GF-D8 (cell line): Measurements from ENCODE around the gene CDKN2B.
"Not testable (repeated sequence)": the region's sequence is repeated elsewhere in the genome, so short reads cannot be mapped to it uniquely, and the experiment has no call there.

Source experiments
- DNase-seq: peaks from one replicate; lab custom pipeline; 2025; lab: John Stamatoyannopoulos, UW

CDKN2B gene

GRCh38 chr9:21969011-21969940 is 39.8 kb downstream of the CDKN2B start:
- DNase-seq = no peak

- no peak for DNase-seq
These were observed 40.6 kb downstream of the CDKN2B start for GRCh38 chr9:21968331-21969010.

DNA sequence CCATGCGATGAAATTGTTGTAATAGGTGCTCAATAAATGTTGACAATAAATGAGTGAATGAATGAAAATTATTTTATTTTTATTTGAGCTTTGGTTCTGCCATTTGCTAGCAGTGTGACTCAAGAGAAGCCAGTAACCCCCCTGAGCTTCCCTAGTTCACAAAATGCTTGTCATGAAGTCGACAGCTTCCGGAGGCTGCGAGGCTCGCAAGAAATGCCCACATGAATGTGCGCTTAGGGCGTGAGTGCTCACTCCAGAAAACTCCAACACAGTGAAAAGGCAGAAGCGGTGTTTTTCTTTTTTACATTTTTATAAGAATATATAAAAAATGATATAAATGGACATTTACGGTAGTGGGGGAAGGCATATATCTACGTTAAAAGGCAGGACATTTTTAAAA is 41.4 kb downstream of the CDKN2B start:
- DNase-seq = no peak

DNA sequence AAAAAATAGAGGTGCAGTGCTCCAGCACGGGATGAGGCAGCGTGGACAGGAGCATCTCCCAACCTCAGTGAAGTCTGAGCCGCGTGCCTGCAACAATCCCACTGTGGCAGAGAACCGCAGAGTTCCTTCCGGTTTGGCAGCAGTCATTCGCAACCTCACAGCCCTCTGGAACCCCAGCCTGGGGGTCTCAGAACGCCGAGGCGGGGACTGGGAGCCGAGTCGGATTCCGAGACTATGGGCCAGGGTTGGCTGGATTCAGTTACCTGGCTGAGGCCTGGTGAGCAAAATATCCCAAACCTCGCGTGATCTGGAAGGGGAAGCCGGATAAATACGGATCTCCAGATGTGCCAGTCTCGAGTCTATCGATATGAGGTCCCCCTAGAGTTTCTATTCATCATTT is 41.9 kb downstream of the CDKN2B start:
- no peak for DNase-seq

- DNase-seq = no peak
These were observed 42.8 kb downstream of the CDKN2B start for GRCh38 chr9:21966140-21966851.

DNA sequence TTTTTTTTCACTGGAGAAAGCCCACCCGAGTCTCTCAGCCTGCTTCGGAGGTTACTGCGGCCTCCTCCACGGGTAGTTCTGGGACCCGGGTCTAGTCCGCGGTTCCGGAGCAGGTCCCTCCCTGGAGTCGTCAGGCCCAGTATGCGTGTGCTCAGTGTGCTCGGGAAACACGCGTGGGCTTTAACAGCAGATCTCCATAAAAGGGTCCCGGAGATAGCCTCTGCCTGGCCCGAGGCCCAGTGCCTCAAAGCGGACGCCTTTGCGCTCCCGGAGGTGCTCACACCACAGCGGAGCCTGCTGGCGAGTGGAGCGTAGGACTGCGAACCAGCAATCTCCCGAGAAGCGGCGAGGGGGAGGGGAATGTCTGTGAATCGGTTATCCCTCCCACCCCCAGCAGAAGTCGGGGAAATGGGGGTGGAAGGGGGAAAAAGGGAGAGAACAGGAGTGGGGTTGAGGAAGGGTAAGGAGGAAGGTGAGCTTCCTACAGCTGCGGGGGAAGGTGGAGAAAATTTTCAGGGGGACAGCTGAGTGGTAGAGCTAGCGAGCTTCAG is 43.6 kb downstream of the CDKN2B start:
- peak; percentile 2 for DNase-seq

GRCh38 chr9:21964925-21965385 is 44.1 kb downstream of the CDKN2B start:
- DNase-seq = no peak

DNA sequence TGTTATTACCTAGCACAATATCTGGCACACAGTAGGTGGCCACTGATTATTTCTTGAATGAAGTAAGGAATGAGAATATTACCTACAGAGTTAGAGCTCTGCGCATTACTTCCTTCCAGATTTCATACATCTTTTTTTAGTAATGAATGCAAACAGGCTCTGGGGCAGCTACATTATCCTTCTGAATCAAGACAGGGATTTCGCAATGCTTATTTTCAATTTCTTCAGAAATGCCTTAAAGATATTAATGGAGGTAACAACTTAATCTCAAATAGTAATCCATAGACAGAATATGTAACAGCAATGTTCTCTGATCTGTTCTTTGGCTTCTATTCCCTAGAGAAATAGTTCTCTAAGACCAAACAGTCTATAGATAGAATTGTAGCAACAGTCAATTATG is 47.5 kb downstream of the CDKN2B start:
- no peak for DNase-seq

DNA sequence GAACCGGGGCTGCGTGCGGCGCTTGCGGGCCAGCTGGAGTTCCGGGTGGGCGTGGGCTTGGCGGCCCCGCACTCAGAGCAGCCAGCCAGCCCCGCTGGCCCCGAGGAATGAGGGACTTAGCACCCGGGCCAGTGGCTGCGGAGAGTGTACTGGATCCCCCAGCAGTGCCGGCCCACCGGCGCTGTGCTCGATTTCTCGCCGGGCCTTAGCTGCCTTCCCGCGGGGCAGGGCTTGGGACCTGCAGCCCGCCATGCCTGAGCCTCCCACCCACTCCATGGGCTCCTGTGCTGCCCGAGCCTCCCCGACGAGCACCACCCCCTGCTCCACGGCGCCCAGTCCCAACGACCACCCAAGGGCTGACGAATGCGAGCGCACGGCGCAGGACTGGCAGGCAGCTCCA is 49.8 kb downstream of the CDKN2B start:
- not testable (repeated sequence) for DNase-seq

GRCh38 chr9:21958833-21959232 is 50.3 kb downstream of the CDKN2B start:
- DNase-seq = no peak
